ENCODE results near the gene CBFB. TPM values are rescaled to one million over a fixed set of nuclear protein-coding genes. Genes with fewer than 3 reads are reported as not detected.
"Not testable (repeated sequence)": the region's sequence is repeated elsewhere in the genome, so short reads cannot be mapped to it uniquely, and the experiment has no call there.

Gene CBFB
- polyA plus RNA-seq, 2 donors, result 15.3 to 17.0 TPM

- H3K9me3 ChIP-seq (ENCODE audit: control insufficient read depth in 2 of 2, insufficient read depth in 1 of 2, low read depth in 1 of 2, low read length in 1 of 2), result no peaks in the 10 kb centered on the region
- WGBS, 2 donors, result 77 to 84% methylated on average over 5 of the region's 5 CpGs
- H3K4me1 ChIP-seq (ENCODE audit: control insufficient read depth in 2 of 2, insufficient read depth in 2 of 2, low read length in 1 of 2), result no peaks in the 10 kb centered on the region
- no peak overlapping the region for H3K4me3 ChIP-seq (ENCODE audit: low read depth in 1 of 2, low read length in 2 of 2)
- peaks cover 0 to 4% of the 10 kb centered on the region in 2 donors for H3K36me3 ChIP-seq (ENCODE audit: control insufficient read depth in 2 of 2, insufficient read depth in 2 of 2, low read length in 1 of 2)
- no peaks in the 10 kb centered on the region for H3K27me3 ChIP-seq (ENCODE audit: control insufficient read depth in 1 of 2, insufficient read depth in 2 of 2, low read length in 2 of 2)
- no peak overlapping the region for H3K27ac ChIP-seq (ENCODE audit: low read depth in 2 of 2, low read length in 1 of 2)
These were observed 7.4 kb downstream of the CBFB start for GRCh38 chr16:67036323-67036741.

GRCh38 chr16:67039260-67040020 is 10.5 kb downstream of the CBFB start:
- Histone ChIP-seq H3K27ac (ENCODE audit: low read depth in 2 of 2, low read length in 1 of 2) (no peak overlapping the region), H3K4me3 (ENCODE audit: low read depth in 1 of 2, low read length in 2 of 2) (no peak overlapping the region), H3K4me1 (ENCODE audit: control insufficient read depth in 2 of 2, insufficient read depth in 2 of 2, low read length in 1 of 2) (no peaks in the 10 kb centered on the region), H3K9me3 (ENCODE audit: control insufficient read depth in 2 of 2, insufficient read depth in 1 of 2, low read depth in 1 of 2, low read length in 1 of 2) (no peaks in the 10 kb centered on the region), H3K27me3 (ENCODE audit: control insufficient read depth in 1 of 2, insufficient read depth in 2 of 2, low read length in 2 of 2) (no peaks in the 10 kb centered on the region), H3K36me3 (ENCODE audit: control insufficient read depth in 2 of 2, insufficient read depth in 2 of 2, low read length in 1 of 2) (peaks cover 2 to 7% of the 10 kb centered on the region in 2 donors)
- WGBS, 2 donors, result 86 to 96% methylated on average over 2 of the region's 2 CpGs

DNA sequence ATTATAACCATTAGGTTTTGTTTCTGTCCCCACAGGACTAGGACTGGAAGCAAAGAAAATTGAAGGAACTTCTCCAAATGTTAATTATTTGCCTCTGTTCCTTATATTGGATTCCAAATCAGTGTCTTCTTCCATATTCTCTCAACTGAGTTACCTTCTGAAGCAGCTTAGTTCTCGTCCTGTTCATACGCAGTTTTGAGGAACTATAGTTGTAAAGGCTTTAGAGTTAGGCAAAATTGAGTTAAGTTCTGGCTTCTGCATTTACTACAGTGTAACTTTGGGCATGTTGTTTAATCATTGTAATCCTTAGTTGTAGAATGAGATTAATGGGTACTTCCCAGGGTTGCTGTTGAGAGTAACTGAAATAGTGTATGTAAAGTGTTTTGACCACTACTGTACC is 11.2 kb downstream of the CBFB start:
- Histone ChIP-seq H3K36me3 (ENCODE audit: control insufficient read depth in 2 of 2, insufficient read depth in 2 of 2, low read length in 1 of 2) (peaks cover 2 to 7% of the 10 kb centered on the region in 2 donors), H3K9me3 (ENCODE audit: control insufficient read depth in 2 of 2, insufficient read depth in 1 of 2, low read depth in 1 of 2, low read length in 1 of 2) (no peaks in the 10 kb centered on the region)
- WGBS, 2 donors, result 87 to 93% methylated on average over 2 of the region's 2 CpGs

GRCh38 chr16:67040906-67041305 is 12.0 kb downstream of the CBFB start:
- no peak overlapping the region for H3K27ac ChIP-seq (ENCODE audit: low read depth in 2 of 2, low read length in 1 of 2)
- 72 to 87% methylated on average over 2 of the region's 2 CpGs for WGBS, 2 donors
- H3K4me1 ChIP-seq (ENCODE audit: control insufficient read depth in 2 of 2, insufficient read depth in 2 of 2, low read length in 1 of 2), result no peaks in the 10 kb centered on the region
- no peaks in the 10 kb centered on the region for H3K9me3 ChIP-seq (ENCODE audit: control insufficient read depth in 2 of 2, insufficient read depth in 1 of 2, low read depth in 1 of 2, low read length in 1 of 2)
- H3K27me3 ChIP-seq (ENCODE audit: control insufficient read depth in 1 of 2, insufficient read depth in 2 of 2, low read length in 2 of 2), result no peaks in the 10 kb centered on the region
- H3K36me3 ChIP-seq (ENCODE audit: control insufficient read depth in 2 of 2, insufficient read depth in 2 of 2, low read length in 1 of 2), result peaks cover 2 to 7% of the 10 kb centered on the region in 2 donors
- H3K4me3 ChIP-seq (ENCODE audit: low read depth in 1 of 2, low read length in 2 of 2), result no peak overlapping the region

More for the DNA sequence above, 11.2 kb downstream of the CBFB start:
- Histone ChIP-seq H3K4me3 (ENCODE audit: low read depth in 1 of 2, low read length in 2 of 2) (no peak overlapping the region), H3K27me3 (ENCODE audit: control insufficient read depth in 1 of 2, insufficient read depth in 2 of 2, low read length in 2 of 2) (no peaks in the 10 kb centered on the region), H3K4me1 (ENCODE audit: control insufficient read depth in 2 of 2, insufficient read depth in 2 of 2, low read length in 1 of 2) (no peaks in the 10 kb centered on the region), H3K27ac (ENCODE audit: low read depth in 2 of 2, low read length in 1 of 2) (no peak overlapping the region)

GRCh38 chr16:67041520-67041919 is 12.6 kb downstream of the CBFB start:
- H3K4me3 ChIP-seq (ENCODE audit: low read depth in 1 of 2, low read length in 2 of 2); H3K4me1 ChIP-seq (ENCODE audit: control insufficient read depth in 2 of 2, insufficient read depth in 2 of 2, low read length in 1 of 2); H3K27ac ChIP-seq (ENCODE audit: low read depth in 2 of 2, low read length in 1 of 2); H3K27me3 ChIP-seq (ENCODE audit: control insufficient read depth in 1 of 2, insufficient read depth in 2 of 2, low read length in 2 of 2); H3K9me3 ChIP-seq (ENCODE audit: control insufficient read depth in 2 of 2, insufficient read depth in 1 of 2, low read depth in 1 of 2, low read length in 1 of 2); H3K36me3 ChIP-seq (ENCODE audit: control insufficient read depth in 2 of 2, insufficient read depth in 2 of 2, low read length in 1 of 2): not testable (repeated sequence)
- WGBS, 2 donors, result 86 to 91% methylated on average over 4 of the region's 4 CpGs

- peaks cover 2 to 7% of the 10 kb centered on the region in 2 donors for H3K36me3 ChIP-seq (ENCODE audit: control insufficient read depth in 2 of 2, insufficient read depth in 2 of 2, low read length in 1 of 2)
- no peaks in the 10 kb centered on the region for H3K9me3 ChIP-seq (ENCODE audit: control insufficient read depth in 2 of 2, insufficient read depth in 1 of 2, low read depth in 1 of 2, low read length in 1 of 2)
- H3K4me1 ChIP-seq (ENCODE audit: control insufficient read depth in 2 of 2, insufficient read depth in 2 of 2, low read length in 1 of 2), result no peaks in the 10 kb centered on the region
- 95 to 97% methylated on average over 1 of the region's 1 CpG for WGBS, 2 donors
- no peaks in the 10 kb centered on the region for H3K27me3 ChIP-seq (ENCODE audit: control insufficient read depth in 1 of 2, insufficient read depth in 2 of 2, low read length in 2 of 2)
- no peak overlapping the region for H3K4me3 ChIP-seq (ENCODE audit: low read depth in 1 of 2, low read length in 2 of 2)
- H3K27ac ChIP-seq (ENCODE audit: low read depth in 2 of 2, low read length in 1 of 2), result no peak overlapping the region
These were observed 14.5 kb downstream of the CBFB start for GRCh38 chr16:67043420-67043819.

GRCh38 chr16:67050796-67051195 is 21.8 kb downstream of the CBFB start:
- Histone ChIP-seq H3K27ac (ENCODE audit: low read depth in 2 of 2, low read length in 1 of 2) (no peak overlapping the region), H3K4me3 (ENCODE audit: low read depth in 1 of 2, low read length in 2 of 2) (no peak overlapping the region), H3K27me3 (ENCODE audit: control insufficient read depth in 1 of 2, insufficient read depth in 2 of 2, low read length in 2 of 2) (no peaks in the 10 kb centered on the region), H3K9me3 (ENCODE audit: control insufficient read depth in 2 of 2, insufficient read depth in 1 of 2, low read depth in 1 of 2, low read length in 1 of 2) (no peaks in the 10 kb centered on the region), H3K4me1 (ENCODE audit: control insufficient read depth in 2 of 2, insufficient read depth in 2 of 2, low read length in 1 of 2) (no peaks in the 10 kb centered on the region), H3K36me3 (ENCODE audit: control insufficient read depth in 2 of 2, insufficient read depth in 2 of 2, low read length in 1 of 2) (peaks cover 0 to 2% of the 10 kb centered on the region in 2 donors)
- WGBS, 2 donors, result 85 to 89% methylated on average over 2 of the region's 2 CpGs

DNA sequence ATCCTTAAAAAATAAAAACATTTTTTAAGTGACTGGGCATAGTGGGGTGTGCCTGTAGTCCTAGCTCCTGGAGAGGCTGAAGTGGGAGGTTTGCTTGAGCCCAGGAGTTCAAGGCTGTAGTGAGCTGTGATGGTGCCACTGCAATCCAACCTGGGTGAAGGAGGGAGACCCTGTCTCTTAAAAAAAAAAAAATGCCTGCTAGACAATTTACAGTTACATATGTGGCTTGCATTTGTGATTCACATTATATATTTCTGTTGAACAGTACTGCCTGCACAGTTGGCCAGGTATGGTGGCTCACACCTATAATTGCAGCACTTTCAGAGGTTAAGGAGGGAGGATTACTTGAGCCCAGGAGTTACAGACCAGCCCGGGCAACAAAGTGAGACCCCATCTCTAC is 23.4 kb downstream of the CBFB start:
- Histone ChIP-seq H3K36me3 (ENCODE audit: control insufficient read depth in 2 of 2, insufficient read depth in 2 of 2, low read length in 1 of 2) (peaks cover 0 to 2% of the 10 kb centered on the region in 2 donors), H3K27ac (ENCODE audit: low read depth in 2 of 2, low read length in 1 of 2) (no peak overlapping the region), H3K9me3 (ENCODE audit: control insufficient read depth in 2 of 2, insufficient read depth in 1 of 2, low read depth in 1 of 2, low read length in 1 of 2) (no peaks in the 10 kb centered on the region), H3K27me3 (ENCODE audit: control insufficient read depth in 1 of 2, insufficient read depth in 2 of 2, low read length in 2 of 2) (no peaks in the 10 kb centered on the region), H3K4me1 (ENCODE audit: control insufficient read depth in 2 of 2, insufficient read depth in 2 of 2, low read length in 1 of 2) (no peaks in the 10 kb centered on the region), H3K4me3 (ENCODE audit: low read depth in 1 of 2, low read length in 2 of 2) (no peak overlapping the region)
- 91 to 92% methylated on average over 1 of the region's 1 CpG for WGBS, 2 donors

- H3K36me3 ChIP-seq (ENCODE audit: control insufficient read depth in 2 of 2, insufficient read depth in 2 of 2, low read length in 1 of 2), result peaks cover 0 to 2% of the 10 kb centered on the region in 2 donors
- H3K4me1 ChIP-seq (ENCODE audit: control insufficient read depth in 2 of 2, insufficient read depth in 2 of 2, low read length in 1 of 2), result no peaks in the 10 kb centered on the region
- H3K9me3 ChIP-seq (ENCODE audit: control insufficient read depth in 2 of 2, insufficient read depth in 1 of 2, low read depth in 1 of 2, low read length in 1 of 2), result no peaks in the 10 kb centered on the region
- H3K27me3 ChIP-seq (ENCODE audit: control insufficient read depth in 1 of 2, insufficient read depth in 2 of 2, low read length in 2 of 2), result no peaks in the 10 kb centered on the region
- H3K27ac ChIP-seq (ENCODE audit: low read depth in 2 of 2, low read length in 1 of 2), result no peak overlapping the region
- 83 to 84% methylated on average over 4 of the region's 4 CpGs for WGBS, 2 donors
- H3K4me3 ChIP-seq (ENCODE audit: low read depth in 1 of 2, low read length in 2 of 2), result no peak overlapping the region
These were observed 24.9 kb downstream of the CBFB start for GRCh38 chr16:67053767-67054334.

DNA sequence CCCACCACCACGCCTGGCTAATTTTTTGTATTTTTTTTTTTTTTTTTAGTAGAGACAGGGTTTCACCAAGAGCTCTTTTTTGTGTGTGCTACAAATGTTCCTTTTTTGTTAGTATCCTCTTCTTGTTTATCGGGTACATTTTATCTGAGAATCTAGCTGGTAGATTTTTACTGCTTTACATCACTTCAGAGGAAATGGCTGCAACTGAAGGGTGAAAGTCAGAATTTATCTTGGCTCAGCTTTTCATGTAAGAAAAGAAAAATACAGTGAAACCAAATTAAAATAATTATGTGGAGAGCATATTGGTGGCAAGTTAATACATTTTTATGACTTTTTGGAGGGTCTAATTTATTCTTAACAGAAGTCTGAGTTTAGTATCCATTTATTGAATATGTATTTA is 26.0 kb downstream of the CBFB start:
- H3K27ac ChIP-seq (ENCODE audit: low read depth in 2 of 2, low read length in 1 of 2), result no peak overlapping the region
- H3K27me3 ChIP-seq (ENCODE audit: control insufficient read depth in 1 of 2, insufficient read depth in 2 of 2, low read length in 2 of 2), result no peaks in the 10 kb centered on the region
- no peak overlapping the region for H3K4me3 ChIP-seq (ENCODE audit: low read depth in 1 of 2, low read length in 2 of 2)
- H3K36me3 ChIP-seq (ENCODE audit: control insufficient read depth in 2 of 2, insufficient read depth in 2 of 2, low read length in 1 of 2), result peaks cover 0 to 2% of the 10 kb centered on the region in 2 donors
- WGBS, 2 donors, result 92 to 94% methylated on average over 2 of the region's 2 CpGs
- H3K4me1 ChIP-seq (ENCODE audit: control insufficient read depth in 2 of 2, insufficient read depth in 2 of 2, low read length in 1 of 2), result no peaks in the 10 kb centered on the region
- H3K9me3 ChIP-seq (ENCODE audit: control insufficient read depth in 2 of 2, insufficient read depth in 1 of 2, low read depth in 1 of 2, low read length in 1 of 2), result no peaks in the 10 kb centered on the region
